Activated CD4-positive, alpha-beta memory T cell treated with anti-CD3 and anti-CD28 coated beads for 36 hours (primary cell): ENCODE measurements around the gene ZNF48. TPM values are rescaled to one million over a fixed set of nuclear protein-coding genes. Genes with fewer than 3 reads are reported as not detected.

Source experiments
- CTCF ChIA-PET: fragments of 350-600 bp; sonication (Branson Sonifier 250); formaldehyde crosslinking; loops from one replicate; lab custom pipeline; 2021; ENCODE audit warnings: antibody characterized with exemption, inconsistent platforms; lab: Charles Lee
- POLR2A ChIA-PET: fragments of 350-600 bp; sonication (Branson Sonifier 250); formaldehyde crosslinking; loops from one replicate; lab custom pipeline; 2021; ENCODE audit warnings: antibody characterized with exemption; lab: Charles Lee
- DNase-seq: peaks from one replicate; pipeline ENCODE4 v3.0.0-alpha.2; 2020
- H3K27ac Mint-ChIP-seq: one replicate; pipeline ENCODE4 v1.8.0; 2021; ENCODE audit warnings: mixed read lengths
- H3K27me3 Mint-ChIP-seq: one replicate; pipeline ENCODE4 v1.8.0; 2021; ENCODE audit warnings: mixed read lengths
- H3K36me3 Mint-ChIP-seq: one replicate; pipeline ENCODE4 v1.8.0; 2021; ENCODE audit warnings: mixed read lengths
- H3K4me1 Mint-ChIP-seq: one replicate; pipeline ENCODE4 v1.8.0; 2021; ENCODE audit warnings: low read depth, mixed read lengths
- H3K4me3 Mint-ChIP-seq: one replicate; pipeline ENCODE4 v1.8.0; 2021; ENCODE audit warnings: mild to moderate bottlenecking, mixed read lengths
- H3K9me3 Mint-ChIP-seq: one replicate; pipeline ENCODE4 v1.8.0; 2021; ENCODE audit warnings: mixed read lengths
- intact Hi-C: fragments of 100-400 bp; cut with micrococcal nuclease; formaldehyde crosslinking; loops from one replicate; pipeline ENCODE4 v1.15.1; 2023
- total RNA-seq, 2 experiments: library from RNA; stranded (reverse); gene quantifications; one replicate each; pipeline ENCODE4 v1.2.3, GENCODE V29; 2021

Gene ZNF48
- total RNA-seq, 2 experiments from 2014 or later, result 13.1 to 13.6 TPM

DNA sequence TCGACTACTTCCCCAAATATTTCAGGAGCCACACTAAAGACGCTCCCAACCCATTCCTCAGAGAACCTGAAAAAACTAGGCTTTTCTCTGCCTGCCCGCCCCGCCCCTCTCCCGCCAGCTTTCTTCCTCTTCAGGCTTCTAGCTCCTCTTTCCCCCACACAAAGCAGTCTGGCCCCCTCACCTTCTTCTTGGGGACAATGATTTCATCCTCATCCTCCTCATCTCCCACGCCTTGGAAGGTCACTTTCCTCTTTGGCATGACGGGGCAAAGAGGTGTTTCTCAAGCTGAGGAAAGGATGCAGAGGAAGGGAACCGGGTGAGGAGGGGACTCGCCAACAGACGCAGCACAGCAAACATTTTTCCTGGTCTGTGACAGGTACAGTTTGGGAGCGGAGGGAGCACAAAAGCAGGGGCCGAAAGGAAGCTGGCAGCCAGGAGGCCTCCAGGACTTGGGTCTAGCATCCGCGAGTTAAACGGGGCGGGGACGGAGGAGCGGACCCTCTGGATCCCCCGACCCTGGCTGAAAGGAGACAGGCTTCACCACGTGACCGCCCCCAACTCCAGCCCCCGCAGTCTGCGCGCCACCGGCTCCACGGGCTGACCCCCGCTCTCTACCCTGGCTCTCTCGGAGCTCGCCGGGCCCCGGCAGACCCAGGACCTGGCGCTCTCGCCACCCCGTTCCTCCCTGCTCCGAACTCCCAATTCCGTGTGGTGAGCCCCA, 40.6 kb upstream of the ZNF48 start:
- H3K4me3 Mint-ChIP-seq, result peak overlapping the region; percentile 94
- H3K36me3 Mint-ChIP-seq, result peaks cover 55% of the 10 kb centered on the region
- ChIA-PET POLR2A (interaction anchor here (0.9 to 1.7 kb wide), 6 partner anchors 14 to 63 kb away, joined by 3 to 6 read pairs (median 4); partner anchors contain the start of genes SEPTIN1 and TBC1D10B), CTCF (interaction anchor here (0.6 to 2.3 kb wide), 5 partner anchors 16 to 262 kb away, joined by 3 to 10 read pairs (median 4); partner anchors contain the start of genes TBC1D10B and ZNF771)
- H3K4me1 Mint-ChIP-seq, result peaks cover 51% of the 10 kb centered on the region
- no peaks in the 10 kb centered on the region for H3K9me3 Mint-ChIP-seq
- intact Hi-C loops, result loop anchor here (1.0 to 2.0 kb wide), 2 partner anchors 16 to 54 kb away; partner anchors contain the start of gene TBC1D10B
- DNase-seq, result no peak
- H3K27me3 Mint-ChIP-seq, result no peaks in the 10 kb centered on the region
- peak overlapping the region; percentile 95 for H3K27ac Mint-ChIP-seq

DNA sequence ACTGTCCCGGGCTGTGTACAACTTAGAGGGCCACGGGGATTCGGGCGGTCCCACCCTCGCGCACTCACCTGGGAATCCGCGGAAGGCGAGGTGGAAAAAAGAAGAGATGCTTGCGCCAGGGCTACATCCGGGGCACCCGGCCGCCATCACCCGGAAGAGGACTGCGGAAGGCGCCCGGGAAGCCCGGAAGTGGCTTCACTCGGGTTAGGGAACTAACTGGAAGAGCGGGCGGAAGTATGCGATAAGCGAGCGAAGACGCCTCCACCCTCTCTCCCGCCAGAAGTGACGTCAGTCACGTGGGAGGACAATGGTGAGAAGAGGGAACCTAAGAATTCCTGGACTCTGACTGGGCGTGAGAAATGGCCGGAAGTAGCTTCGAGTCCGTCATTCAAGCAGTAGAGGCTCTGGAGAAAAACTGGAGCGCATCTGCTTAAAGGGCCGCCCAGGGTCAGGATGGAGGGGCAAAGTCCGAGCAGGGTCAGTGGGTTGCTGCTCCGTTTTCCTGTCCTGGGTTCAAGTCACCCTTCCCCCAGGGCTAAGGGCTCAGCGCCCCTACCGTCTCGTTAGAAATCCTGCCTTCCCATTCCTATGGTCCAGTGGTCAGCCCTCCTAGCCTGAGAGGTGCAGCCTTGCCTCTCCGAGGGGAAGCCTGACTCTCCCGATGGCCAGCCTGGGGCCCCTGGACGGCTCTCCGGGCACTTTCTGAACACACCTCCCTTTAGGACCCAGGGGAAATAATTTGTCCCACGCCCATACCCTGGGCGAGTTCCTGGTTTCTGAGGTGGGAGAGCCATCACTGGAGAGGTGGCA, 39.9 kb upstream of the ZNF48 start, which contains the start of gene CD2BP2:
TSS of gene CD2BP2 (minus strand) at position 165 of the 810 bp plus-strand sequence. CDS start 627 bp downstream, outside the sequence.
- H3K36me3 Mint-ChIP-seq, result peaks cover 54% of the 10 kb centered on the region
- peaks cover 45% of the 10 kb centered on the region for H3K4me1 Mint-ChIP-seq
- CTCF ChIA-PET, result interaction anchor here (0.6 to 2.3 kb wide), 5 partner anchors 16 to 261 kb away, joined by 3 to 10 read pairs (median 4); partner anchors contain the start of genes DCTPP1 and TBC1D10B
- peak; percentile 94 for DNase-seq
- no peaks in the 10 kb centered on the region for H3K9me3 Mint-ChIP-seq
- POLR2A ChIA-PET, result interaction anchor here (1.5 to 1.7 kb wide), 4 partner anchors 15 to 63 kb away, joined by 4 to 6 read pairs (median 4); partner anchors contain the start of genes SEPTIN1 and TBC1D10B
- intact Hi-C loops, result loop anchor here (1.0 to 2.0 kb wide), 2 partner anchors 15 to 53 kb away; partner anchors contain the start of gene TBC1D10B
- no peaks in the 10 kb centered on the region for H3K27me3 Mint-ChIP-seq
- peak within 1 kb of the TSS; percentile 94 for H3K4me3 Mint-ChIP-seq
- peak within 1 kb of the TSS; percentile 95 for H3K27ac Mint-ChIP-seq

DNA sequence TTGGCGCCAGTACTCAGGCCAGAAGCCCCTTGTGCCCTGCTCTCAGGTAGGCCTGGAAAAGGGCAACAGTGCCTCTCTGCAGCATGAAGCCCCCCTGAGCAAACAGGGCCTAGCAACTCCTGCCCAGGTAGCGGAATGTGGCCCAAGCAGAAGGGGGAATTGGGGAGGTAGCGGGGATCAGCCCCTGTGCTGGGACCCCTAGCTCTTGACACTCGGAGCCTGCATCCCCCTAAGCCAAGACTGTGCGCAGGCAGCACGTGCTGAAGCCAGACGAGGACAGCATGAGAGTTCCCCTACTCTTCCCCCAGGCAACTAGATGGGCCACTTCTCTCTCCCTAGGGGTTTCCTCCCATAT, 39.3 kb upstream of the ZNF48 start:
- Mint-ChIP-seq H3K4me1 (peaks cover 39% of the 10 kb centered on the region), H3K36me3 (peaks cover 49% of the 10 kb centered on the region), H3K27me3 (no peaks in the 10 kb centered on the region), H3K27ac (peak overlapping the region; percentile 95), H3K4me3 (peak overlapping the region; percentile 94), H3K9me3 (no peaks in the 10 kb centered on the region)
- intact Hi-C loops, result loop anchor here (1.0 to 2.0 kb wide), 2 partner anchors 14 to 53 kb away; partner anchors contain the start of gene TBC1D10B
- CTCF ChIA-PET, result interaction anchor here (0.9 to 1.5 kb wide), 3 partner anchors 54 to 243 kb away, joined by 3 to 6 read pairs (median 4); partner anchors contain the start of genes DCTPP1 and GDPD3
- no peak for DNase-seq
- POLR2A ChIA-PET, result interaction anchor here (0.6 to 1.0 kb wide), 2 partner anchors 8 to 20 kb away, joined by 3 read pairs; no protein-coding TSS in a partner anchor

GRCh38 chr16:30356401-30357084, 38.7 kb upstream of the ZNF48 start:
- no peaks in the 10 kb centered on the region for H3K27me3 Mint-ChIP-seq
- DNase-seq, result peak; percentile 31
- peak overlapping the region; percentile 95 for H3K27ac Mint-ChIP-seq
- ChIA-PET CTCF (interaction anchor here (0.9 to 1.5 kb wide), 3 partner anchors 53 to 244 kb away, joined by 3 to 6 read pairs (median 4); partner anchors contain the start of genes DCTPP1 and GDPD3), POLR2A (interaction anchor here (0.6 to 1.0 kb wide), 3 partner anchors 8 to 567 kb away, joined by 3 read pairs; no protein-coding TSS in a partner anchor)
- H3K36me3 Mint-ChIP-seq, result peaks cover 44% of the 10 kb centered on the region
- peaks cover 35% of the 10 kb centered on the region for H3K4me1 Mint-ChIP-seq
- H3K9me3 Mint-ChIP-seq, result no peaks in the 10 kb centered on the region
- peak overlapping the region; percentile 94 for H3K4me3 Mint-ChIP-seq
- intact Hi-C loops, result no loop called here

- ChIA-PET POLR2A (interaction anchor here (0.6 kb wide), 1 partner anchor 568 kb away, joined by 3 read pairs; no protein-coding TSS in a partner anchor), CTCF (interaction anchor here (1.5 kb wide), 1 partner anchor 52 kb away, joined by 6 read pairs; no protein-coding TSS in a partner anchor)
- peak overlapping the region; percentile 14 for H3K27ac Mint-ChIP-seq
- DNase-seq, result no peak
- H3K27me3 Mint-ChIP-seq, result no peaks in the 10 kb centered on the region
- peaks cover 33% of the 10 kb centered on the region for H3K4me1 Mint-ChIP-seq
- peaks cover 41% of the 10 kb centered on the region for H3K36me3 Mint-ChIP-seq
- intact Hi-C loops, result no loop called here
- H3K9me3 Mint-ChIP-seq, result no peaks in the 10 kb centered on the region
- no peak overlapping the region for H3K4me3 Mint-ChIP-seq
Measured at GRCh38 chr16:30357085-30357714, 38.0 kb upstream of the ZNF48 start.

DNA sequence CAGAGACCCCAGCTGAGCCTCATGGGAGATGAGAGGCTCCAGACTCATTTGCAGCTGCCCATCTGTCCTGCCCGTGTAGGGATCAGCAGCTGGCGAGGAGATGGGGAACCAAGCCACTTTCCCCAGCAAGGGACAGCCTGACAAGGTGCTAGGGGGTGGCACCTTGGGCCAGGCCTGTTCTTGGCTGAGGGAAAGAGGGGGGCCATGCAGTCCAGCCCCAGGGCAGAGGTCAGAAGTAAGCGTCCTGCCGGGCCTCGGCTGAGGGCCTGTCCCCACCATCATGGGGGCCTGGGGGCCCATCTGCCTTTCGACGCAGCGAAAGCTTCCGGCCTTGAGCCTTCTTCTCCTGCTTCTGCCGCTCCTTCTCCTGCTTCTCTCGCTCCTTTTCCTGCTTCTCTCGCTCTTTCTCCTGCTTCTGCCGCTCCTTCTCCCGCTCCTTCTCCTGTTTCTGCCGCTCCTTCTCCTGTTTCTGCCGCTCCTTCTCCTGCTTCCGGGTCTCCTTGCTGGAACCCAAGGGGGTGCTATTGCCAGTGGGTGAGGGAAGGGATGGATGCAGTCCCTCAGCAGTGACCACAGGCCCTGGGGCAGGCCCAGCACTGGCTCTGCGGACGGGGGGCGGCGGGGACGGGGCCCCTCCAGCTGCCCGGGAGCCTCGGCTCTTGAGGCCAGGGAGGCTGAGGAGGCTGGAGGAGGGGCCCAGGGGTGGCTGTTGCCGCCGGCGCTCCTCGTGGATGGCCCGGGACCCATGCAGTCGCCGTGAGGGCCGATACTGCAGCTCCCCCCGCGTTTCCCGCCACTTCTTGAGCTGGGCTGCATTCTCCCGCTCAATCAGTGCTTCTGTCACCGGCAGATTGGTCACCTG, 37.3 kb upstream of the ZNF48 start:
- CTCF ChIA-PET, result interaction anchor here (1.5 kb wide), 1 partner anchor 51 kb away, joined by 6 read pairs; no protein-coding TSS in a partner anchor

GRCh38 chr16:30358577-30358936, 36.7 kb upstream of the ZNF48 start:
- POLR2A ChIA-PET, result no interaction called here
- no peak overlapping the region for H3K4me3 Mint-ChIP-seq
- peaks cover 36% of the 10 kb centered on the region for H3K36me3 Mint-ChIP-seq

More for the DNA sequence above, 37.3 kb upstream of the ZNF48 start:
- Mint-ChIP-seq H3K4me3 (no peak overlapping the region), H3K27ac (no peak overlapping the region), H3K27me3 (no peaks in the 10 kb centered on the region), H3K9me3 (no peaks in the 10 kb centered on the region), H3K4me1 (peaks cover 32% of the 10 kb centered on the region), H3K36me3 (peaks cover 34% of the 10 kb centered on the region)
- POLR2A ChIA-PET, result no interaction called here
- no peak for DNase-seq
- intact Hi-C loops, result no loop called here

GRCh38 chr16:30358990-30359870, 36.0 kb upstream of the ZNF48 start:
- POLR2A ChIA-PET, result no interaction called here
- H3K36me3 Mint-ChIP-seq, result peaks cover 37% of the 10 kb centered on the region
- H3K4me1 Mint-ChIP-seq, result peaks cover 21% of the 10 kb centered on the region
- no peak overlapping the region for H3K4me3 Mint-ChIP-seq
- CTCF ChIA-PET, result interaction anchor here (1.2 kb wide), 1 partner anchor 36 kb away, joined by 4 read pairs; the partner anchor contains the start of gene ZNF48
- DNase-seq, result no peak
- intact Hi-C loops, result no loop called here
- no peak overlapping the region for H3K27ac Mint-ChIP-seq
- H3K27me3 Mint-ChIP-seq, result no peaks in the 10 kb centered on the region
- no peaks in the 10 kb centered on the region for H3K9me3 Mint-ChIP-seq

More at GRCh38 chr16:30358577-30358936, 36.7 kb upstream of the ZNF48 start:
- intact Hi-C loops, result no loop called here
- Mint-ChIP-seq H3K27ac (no peak overlapping the region), H3K27me3 (no peaks in the 10 kb centered on the region), H3K9me3 (no peaks in the 10 kb centered on the region), H3K4me1 (peaks cover 28% of the 10 kb centered on the region)
- DNase-seq, result no peak
- CTCF ChIA-PET, result no interaction called here

- no peak overlapping the region for H3K27ac Mint-ChIP-seq
- no peak for DNase-seq
- H3K27me3 Mint-ChIP-seq, result no peaks in the 10 kb centered on the region
- H3K36me3 Mint-ChIP-seq, result peaks cover 37% of the 10 kb centered on the region
- H3K4me1 Mint-ChIP-seq, result peaks cover 17% of the 10 kb centered on the region
- intact Hi-C loops, result no loop called here
- no peaks in the 10 kb centered on the region for H3K9me3 Mint-ChIP-seq
- CTCF ChIA-PET, result interaction anchor here (1.2 kb wide), 1 partner anchor 35 kb away, joined by 4 read pairs; the partner anchor contains the start of gene ZNF48
- POLR2A ChIA-PET, result no interaction called here
- no peak overlapping the region for H3K4me3 Mint-ChIP-seq
Measured at GRCh38 chr16:30359871-30360170, 35.4 kb upstream of the ZNF48 start.
